ENCODE data around the gene GEMIN7. TPM values are rescaled to one million over a fixed set of nuclear protein-coding genes. Genes with fewer than 3 reads are reported as not detected.

The GEMIN7 gene
- total RNA-seq, 1 donor from 2014 or later: 63.6 TPM

GRCh38 chr19:45071545-45071938 is 7.5 kb upstream of the GEMIN7 start:
- H3K36me3 ChIP-seq (ENCODE audit: control insufficient read depth, insufficient read depth, low read length): peaks cover 1% of the 10 kb centered on the region
- H3K27me3 ChIP-seq (ENCODE audit: control insufficient read depth, insufficient read depth, low read length): no peaks in the 10 kb centered on the region
- no peak for TF ChIP-seq CTCF (IDR thresholded peaks at IDR 0.05; ENCODE audit: insufficient read depth, low read length, poor library complexity, severe bottlenecking)
- no peak for DNase-seq (ENCODE audit: low read depth)
- no peak overlapping the region for H3K4me3 ChIP-seq (ENCODE audit: low read depth, low read length)

- DNase-seq (ENCODE audit: low read depth): no peak
- H3K4me3 ChIP-seq (ENCODE audit: low read depth, low read length): no peak overlapping the region
- no peak for TF ChIP-seq CTCF (IDR thresholded peaks at IDR 0.05; ENCODE audit: insufficient read depth, low read length, poor library complexity, severe bottlenecking)
- no peaks in the 10 kb centered on the region for H3K27me3 ChIP-seq (ENCODE audit: control insufficient read depth, insufficient read depth, low read length)
- peaks cover 1% of the 10 kb centered on the region for H3K36me3 ChIP-seq (ENCODE audit: control insufficient read depth, insufficient read depth, low read length)
Measured at GRCh38 chr19:45071969-45072790, 6.9 kb upstream of the GEMIN7 start.

GRCh38 chr19:45074744-45075300 is 4.2 kb upstream of the GEMIN7 start:
- no peak for TF ChIP-seq CTCF (IDR thresholded peaks at IDR 0.05; ENCODE audit: insufficient read depth, low read length, poor library complexity, severe bottlenecking)
- no peak overlapping the region for H3K4me3 ChIP-seq (ENCODE audit: low read depth, low read length)
- DNase-seq (ENCODE audit: low read depth): no peak
- no peaks in the 10 kb centered on the region for H3K27me3 ChIP-seq (ENCODE audit: control insufficient read depth, insufficient read depth, low read length)
- peaks cover 1% of the 10 kb centered on the region for H3K36me3 ChIP-seq (ENCODE audit: control insufficient read depth, insufficient read depth, low read length)

- Histone ChIP-seq H3K36me3 (ENCODE audit: control insufficient read depth, insufficient read depth, low read length) (peaks cover 1% of the 10 kb centered on the region), H3K27me3 (ENCODE audit: control insufficient read depth, insufficient read depth, low read length) (no peaks in the 10 kb centered on the region), H3K4me3 (ENCODE audit: low read depth, low read length) (peak overlapping the region; percentile 45)
- TF ChIP-seq CTCF (IDR thresholded peaks at IDR 0.05; ENCODE audit: insufficient read depth, low read length, poor library complexity, severe bottlenecking): no peak
- DNase-seq (ENCODE audit: low read depth): no peak
Measured at GRCh38 chr19:45075301-45076028, 3.6 kb upstream of the GEMIN7 start.

GRCh38 chr19:45076029-45076850 is 2.8 kb upstream of the GEMIN7 start, which contains the start of gene ZNF296:
Gene ZNF296, minus strand, starts transcription at chr19:45076478. Its CDS starts 105 bp downstream, at chr19:45076373.
- TF ChIP-seq CTCF (IDR thresholded peaks at IDR 0.05; ENCODE audit: insufficient read depth, low read length, poor library complexity, severe bottlenecking): no peak
- no peaks in the 10 kb centered on the region for H3K36me3 ChIP-seq (ENCODE audit: control insufficient read depth, insufficient read depth, low read length)
- DNase-seq (ENCODE audit: low read depth): no peak
- no peaks in the 10 kb centered on the region for H3K27me3 ChIP-seq (ENCODE audit: control insufficient read depth, insufficient read depth, low read length)
- peak within 1 kb of the TSS; percentile 45 for H3K4me3 ChIP-seq (ENCODE audit: low read depth, low read length)
